Colonic mucosa (tissue), 4 donors: Measurements from ENCODE around the gene CPSF3. TPM values are rescaled to one million over a fixed set of nuclear protein-coding genes. Genes with fewer than 3 reads are reported as not detected.

ENCODE experiments used
- DNase-seq: peaks from one replicate; pipeline ENCODE4 v3.0.0-alpha.2; 2020
- H3K27ac ChIP-seq: fragments of 200-600 bp; one replicate; pipeline ENCODE4 v1.8.0; 2021
- H3K27me3 ChIP-seq: fragments of 200-600 bp; one replicate; pipeline ENCODE4 v1.8.0; 2021
- H3K36me3 ChIP-seq: fragments of 200-600 bp; one replicate; pipeline ENCODE4 v1.8.0; 2021
- H3K4me1 ChIP-seq: fragments of 200-600 bp; one replicate; pipeline ENCODE4 v1.8.0; 2021; ENCODE audit warnings: mild to moderate bottlenecking
- H3K4me3 ChIP-seq: fragments of 200-600 bp; one replicate; pipeline ENCODE4 v1.8.0; 2021
- H3K9ac ChIP-seq, 2 donors: one replicate each; pipeline ENCODE4 v1.7.0; 2013; ENCODE audit warnings: control low read depth in 2 of 2, low read depth in 2 of 2, low read length in 2 of 2
- H3K9me3 ChIP-seq: fragments of 200-600 bp; one replicate; pipeline ENCODE4 v1.8.0; 2021
- CTCF ChIP-seq: fragments of 200-600 bp; IDR thresholded peaks from one replicate; pipeline ENCODE4 v1.8.0; 2022; ENCODE audit warnings: antibody characterized with exemption, mild to moderate bottlenecking
- intact Hi-C: fragments of 100-400 bp; cut with DNase I; formaldehyde crosslinking; loops from one replicate; pipeline ENCODE4 v1.14.1; 2022
- total RNA-seq, 2 donors: library from RNA; stranded (reverse); fragmentation: NEBNext Ultra II Directional in 1 of 2; extraction: Animal tissue kit (Norgen Biotek cat#: 25700) in 1 of 2; gene quantifications; one replicate each; pipeline ENCODE4 v1.2.1, GENCODE V29; 2021
- donor health status: healthy.
- donor health status: DM: no; HTN: no; CAD: no.
- donor health status: DM: no; HTN: no; CAD: no.

The CPSF3 gene
- total RNA-seq, 2 donors from 2014 or later, result 24.6 to 37.0 TPM

- no peak overlapping the region for H3K9ac ChIP-seq
- H3K27me3 ChIP-seq, result no peaks in the 10 kb centered on the region
- no peak overlapping the region for H3K4me3 ChIP-seq
- intact Hi-C loops, result no loop called here
- DNase-seq, result no peak
- H3K27ac ChIP-seq, result no peak overlapping the region
- no peaks in the 10 kb centered on the region for H3K9me3 ChIP-seq
- no peak for TF ChIP-seq CTCF
- no peaks in the 10 kb centered on the region for H3K36me3 ChIP-seq
- peaks cover 4% of the 10 kb centered on the region for H3K4me1 ChIP-seq
These were observed 5.7 kb upstream of the CPSF3 start for GRCh38 chr2:9417725-9418124.

GRCh38 chr2:9418746-9419145, 4.7 kb upstream of the CPSF3 start:
- no peak overlapping the region for H3K9ac ChIP-seq
- H3K27ac ChIP-seq, result no peak overlapping the region
- no peaks in the 10 kb centered on the region for H3K9me3 ChIP-seq
- no peak for TF ChIP-seq CTCF
- intact Hi-C loops, result no loop called here
- DNase-seq, result no peak
- no peaks in the 10 kb centered on the region for H3K36me3 ChIP-seq
- H3K27me3 ChIP-seq, result no peaks in the 10 kb centered on the region
- H3K4me3 ChIP-seq, result no peak overlapping the region
- H3K4me1 ChIP-seq, result peaks cover 4% of the 10 kb centered on the region

- Histone ChIP-seq H3K9me3 (no peaks in the 10 kb centered on the region), H3K4me1 (peaks cover 4% of the 10 kb centered on the region), H3K9ac (no peak overlapping the region), H3K27ac (no peak overlapping the region), H3K4me3 (no peak overlapping the region), H3K36me3 (no peaks in the 10 kb centered on the region), H3K27me3 (no peaks in the 10 kb centered on the region)
- no peak for TF ChIP-seq CTCF
- intact Hi-C loops, result no loop called here
- DNase-seq, result no peak
These were observed 3.9 kb upstream of the CPSF3 start for GRCh38 chr2:9419541-9419940.

GRCh38 chr2:9420495-9420894, 3.0 kb upstream of the CPSF3 start:
- intact Hi-C loops, result no loop called here
- DNase-seq, result no peak
- Histone ChIP-seq H3K27ac (no peak overlapping the region), H3K9ac (no peak overlapping the region), H3K4me1 (peaks cover 4% of the 10 kb centered on the region), H3K27me3 (no peaks in the 10 kb centered on the region), H3K9me3 (no peaks in the 10 kb centered on the region), H3K36me3 (no peaks in the 10 kb centered on the region), H3K4me3 (no peak overlapping the region)
- no peak for TF ChIP-seq CTCF

GRCh38 chr2:9422321-9423099, 944 bp upstream of the CPSF3 start:
- no peak for TF ChIP-seq CTCF

More at GRCh38 chr2:9422321-9423099, 944 bp upstream of the CPSF3 start:
- Histone ChIP-seq H3K4me3 (peak overlapping the region; percentile 91), H3K27ac (peak overlapping the region; percentile 87), H3K9ac (peak overlapping the region; percentile 80 to 96), H3K9me3 (no peaks in the 10 kb centered on the region), H3K4me1 (peaks cover 4% of the 10 kb centered on the region), H3K27me3 (no peaks in the 10 kb centered on the region), H3K36me3 (no peaks in the 10 kb centered on the region)
- intact Hi-C loops, result no loop called here
- DNase-seq, result peak; percentile 70
